HG03460 (cell line): Measurements from ENCODE around the gene HCN4.
"Not testable (repeated sequence)": the region's sequence is repeated elsewhere in the genome, so short reads cannot be mapped to it uniquely, and the experiment has no call there.

ENCODE experiments used
- ATAC-seq: cut with Tn5 transposase; IDR thresholded peaks from one replicate; pipeline ENCODE4 v1.9.1; 2021; ENCODE audit not compliant: unreplicated experiment

HCN4 gene

GRCh38 chr15:73368301-73369136 is at the start of gene HCN4:
Gene HCN4, minus strand, starts transcription at chr15:73368958. Its CDS starts 688 bp downstream, at chr15:73368270.
- no peak for ATAC-seq

GRCh38 chr15:73414876-73415275 is 46.1 kb upstream of the HCN4 start:
- ATAC-seq: no peak

DNA sequence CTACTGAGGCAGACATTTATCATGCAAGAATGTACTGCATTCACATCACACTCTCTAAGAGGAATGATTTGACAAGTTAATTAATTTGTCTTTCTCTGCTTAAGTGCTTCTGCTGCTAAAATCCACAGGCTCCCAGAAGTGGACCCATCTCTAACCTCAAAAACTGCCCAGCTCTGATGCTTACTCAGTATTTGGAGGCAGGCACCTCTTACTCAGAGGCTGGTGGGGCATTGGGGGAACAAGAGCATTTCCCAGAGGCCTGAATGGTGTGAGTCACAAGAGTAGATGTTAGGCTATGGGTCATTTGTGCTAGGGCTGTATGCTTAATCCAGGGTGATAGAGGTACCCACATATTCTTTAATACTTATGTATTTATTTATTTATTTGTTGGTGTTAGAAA is 34.4 kb upstream of the HCN4 start:
- no peak for ATAC-seq

GRCh38 chr15:73400222-73400621 is 31.5 kb upstream of the HCN4 start:
- not testable (repeated sequence) for ATAC-seq

DNA sequence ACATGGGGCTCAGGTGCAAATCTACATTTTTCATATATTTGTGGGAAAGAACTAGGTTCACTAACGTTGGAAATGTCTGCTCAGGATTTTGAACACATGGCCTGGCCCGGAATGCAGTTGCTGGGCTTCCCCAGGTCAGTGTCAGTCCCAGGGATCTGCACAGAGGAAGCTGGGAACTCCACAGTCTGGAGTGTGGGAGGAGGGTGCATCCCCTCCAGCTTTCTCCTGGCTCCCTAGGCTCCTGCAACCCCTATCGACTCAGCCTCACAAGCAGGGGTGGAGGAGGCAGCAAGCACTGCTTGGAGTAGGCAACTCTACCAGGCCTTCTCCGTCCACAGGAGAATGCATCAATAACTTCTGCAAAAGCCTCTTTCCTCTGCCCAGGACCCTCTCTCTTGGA is 30.1 kb upstream of the HCN4 start:
- no peak for ATAC-seq

DNA sequence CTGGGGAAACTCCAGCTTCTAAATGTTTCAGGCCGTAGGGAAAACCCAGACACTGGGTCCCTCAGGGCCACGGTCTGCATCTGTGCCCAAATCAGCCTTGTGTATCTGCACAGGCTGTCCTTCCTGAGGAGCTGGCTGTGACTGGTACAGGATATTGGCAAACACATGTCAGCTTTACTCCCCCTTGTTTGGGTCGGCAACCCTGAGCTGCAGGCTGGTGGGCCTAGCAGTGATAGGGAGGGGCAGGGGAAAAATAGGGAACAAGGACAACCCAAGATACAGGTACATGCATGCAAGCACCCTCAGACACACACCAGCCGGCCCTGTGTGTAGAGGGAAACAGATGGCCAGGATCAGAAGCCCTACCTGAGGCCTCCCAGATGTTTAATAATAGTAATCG is 28.7 kb upstream of the HCN4 start:
- ATAC-seq: no peak

GRCh38 chr15:73395671-73396070 is 26.9 kb upstream of the HCN4 start:
- no peak for ATAC-seq

DNA sequence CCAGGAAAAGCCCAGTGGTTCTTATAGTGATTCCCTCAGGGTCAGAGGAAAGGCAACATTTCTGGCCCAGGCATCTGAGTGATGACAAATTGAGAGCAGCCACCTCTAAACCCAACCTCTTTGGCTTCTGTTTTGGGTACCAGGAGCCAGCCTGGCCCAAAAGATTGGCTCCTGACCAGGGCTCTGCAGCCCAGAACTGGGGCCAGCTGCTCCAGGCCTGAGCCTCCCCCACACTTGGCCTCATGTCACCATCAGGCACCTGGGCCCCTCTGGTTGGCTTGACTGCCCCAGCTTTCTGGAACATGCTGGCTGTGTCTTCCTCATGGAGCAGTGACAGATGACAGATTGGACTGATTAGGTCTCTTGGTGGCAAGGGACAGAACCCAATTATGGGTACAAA is 26.0 kb upstream of the HCN4 start:
- no peak for ATAC-seq

GRCh38 chr15:73393336-73393735 is 24.6 kb upstream of the HCN4 start:
- no peak for ATAC-seq

GRCh38 chr15:73392025-73392424 is 23.3 kb upstream of the HCN4 start:
- ATAC-seq: no peak

DNA sequence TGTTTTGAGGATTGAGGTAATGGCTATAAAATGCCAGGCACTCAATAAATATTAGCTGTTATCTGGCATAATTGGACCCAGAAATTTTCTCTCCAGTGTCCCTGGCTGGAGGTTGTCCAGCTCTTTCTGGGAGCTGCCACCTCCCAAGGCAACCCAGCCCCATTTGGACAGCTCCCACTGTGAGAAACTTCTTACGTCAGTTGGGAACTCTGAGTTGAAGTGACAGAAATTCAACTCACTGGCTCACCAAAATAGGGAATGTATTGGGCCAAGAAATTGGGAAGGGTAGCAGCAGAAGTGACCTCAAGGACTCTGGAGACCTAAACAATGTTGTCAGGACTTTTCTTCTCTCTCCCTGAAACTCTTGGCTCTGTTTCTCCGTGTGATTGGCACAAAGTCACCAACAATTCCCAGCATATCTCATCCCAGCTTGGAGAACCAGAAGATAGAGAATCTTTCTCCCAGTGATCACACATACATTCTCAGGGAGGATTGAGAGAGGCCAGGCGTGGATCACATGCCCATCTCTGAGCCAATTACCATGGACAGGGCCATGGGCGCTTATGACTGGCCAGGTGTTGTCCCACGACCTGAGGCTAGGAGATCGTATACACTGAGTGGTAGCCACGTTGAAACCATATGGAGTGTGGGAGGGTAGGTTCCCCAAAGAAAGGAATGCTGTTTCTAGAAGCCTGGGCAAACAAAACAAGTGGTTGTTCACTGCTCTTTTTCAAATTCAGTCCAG is 22.5 kb upstream of the HCN4 start:
- no peak for ATAC-seq

- no peak for ATAC-seq
Observed at GRCh38 chr15:73389971-73390544, 21.3 kb upstream of the HCN4 start.

GRCh38 chr15:73389539-73389938 is 20.8 kb upstream of the HCN4 start:
- ATAC-seq: no peak

- ATAC-seq: no peak
Observed at GRCh38 chr15:73388256-73388781, 19.6 kb upstream of the HCN4 start.

GRCh38 chr15:73387507-73388255 is 18.9 kb upstream of the HCN4 start:
- no peak for ATAC-seq

- no peak for ATAC-seq
Observed at GRCh38 chr15:73386886-73387506, 18.2 kb upstream of the HCN4 start.

GRCh38 chr15:73386238-73386637 is 17.5 kb upstream of the HCN4 start:
- ATAC-seq: no peak

DNA sequence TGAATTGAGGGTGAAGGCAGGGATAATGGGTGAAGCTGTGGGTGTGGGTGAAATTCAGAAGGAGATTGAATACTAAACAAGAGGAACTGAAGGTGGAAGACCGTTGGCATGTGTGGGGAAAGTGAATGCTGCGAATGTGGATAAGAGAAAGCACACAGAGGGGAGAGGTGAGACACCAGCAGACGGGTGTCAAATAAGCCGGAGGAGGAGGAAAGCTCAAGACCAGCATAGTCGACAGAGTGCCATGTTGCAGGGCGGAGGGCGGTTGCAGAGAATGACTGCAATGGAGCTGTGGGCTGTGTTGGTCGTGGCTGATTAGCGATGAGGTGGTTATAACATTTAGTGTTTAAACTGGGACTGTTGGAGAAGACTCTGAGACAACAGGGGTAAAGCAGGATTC is 16.4 kb upstream of the HCN4 start:
- ATAC-seq: no peak

DNA sequence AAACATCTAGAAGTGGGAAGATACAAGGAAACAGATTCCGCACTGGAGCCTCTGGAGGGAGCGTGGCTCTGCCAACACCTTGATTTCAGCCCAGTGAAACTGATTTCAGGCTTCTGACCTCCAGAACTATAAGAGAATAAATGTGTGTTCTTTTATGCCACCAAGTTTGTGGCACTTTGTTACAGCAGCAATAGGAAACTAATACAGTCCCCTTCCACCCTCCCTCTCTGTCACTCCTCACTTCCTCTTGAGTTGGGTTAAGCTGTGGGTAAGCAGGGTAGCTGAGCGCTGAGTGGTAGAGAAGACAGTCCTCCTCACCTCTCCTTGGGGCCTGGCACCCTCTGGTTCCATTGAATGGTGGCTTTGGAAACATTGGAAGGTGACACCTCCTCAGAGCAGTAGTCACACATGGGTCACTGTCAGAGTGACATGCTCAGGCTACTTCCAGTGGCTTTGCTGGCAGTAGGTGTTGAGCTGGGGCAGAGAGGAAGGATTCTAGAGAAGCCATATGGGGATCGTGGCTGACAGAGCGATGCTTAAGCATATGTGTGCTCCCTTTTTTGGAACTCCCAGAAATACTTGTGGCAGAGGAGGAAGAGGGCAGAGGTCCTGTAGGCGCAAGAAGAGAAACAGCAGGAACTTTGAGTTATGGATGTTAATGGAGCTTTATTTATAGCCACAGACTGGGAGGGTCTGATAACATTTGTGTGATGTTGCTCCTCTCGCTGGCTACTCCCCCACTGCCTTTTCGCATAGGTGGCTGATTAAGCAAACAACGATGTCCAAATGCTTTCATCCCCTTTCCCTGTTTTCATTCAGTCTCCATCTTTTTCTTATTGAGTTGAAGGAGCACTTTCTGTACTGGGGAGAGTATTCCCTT is 14.8 kb upstream of the HCN4 start:
- no peak for ATAC-seq

DNA sequence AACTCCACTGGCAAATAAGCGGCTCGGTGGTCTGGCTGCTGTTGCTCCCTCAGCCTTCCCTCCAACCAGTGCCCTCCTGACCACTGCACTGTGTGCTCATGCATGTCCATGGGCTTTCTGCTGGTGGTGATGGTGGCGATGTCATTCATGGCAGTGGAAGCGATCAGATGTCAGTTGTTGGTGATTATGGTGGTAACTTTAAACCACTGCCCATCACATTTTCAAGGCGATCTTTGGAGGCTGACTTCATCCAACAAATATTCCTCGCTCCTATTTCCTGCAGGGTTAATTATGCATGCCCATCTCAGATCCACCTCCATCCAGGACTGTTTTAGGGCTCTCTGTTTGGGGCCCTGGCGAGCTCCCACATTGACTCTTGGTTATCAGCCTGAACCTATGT is 13.4 kb upstream of the HCN4 start:
- no peak for ATAC-seq
